ENCODE results near the gene BIRC7.

BIRC7 gene

GRCh38 chr20:63225082-63225454 is 10.6 kb upstream of the BIRC7 start:
- DNase-seq (ENCODE audit: low read depth), result no peak

- no peak for DNase-seq (ENCODE audit: low read depth)
These were observed 9.4 kb upstream of the BIRC7 start for GRCh38 chr20:63226042-63226943.

- no peak for DNase-seq (ENCODE audit: low read depth)
These were observed 8.4 kb upstream of the BIRC7 start for GRCh38 chr20:63227260-63227659.

- DNase-seq (ENCODE audit: low read depth), result no peak
These were observed 6.9 kb upstream of the BIRC7 start for GRCh38 chr20:63228806-63229205.

- DNase-seq (ENCODE audit: low read depth), result no peak
These were observed 4.9 kb upstream of the BIRC7 start for GRCh38 chr20:63230800-63231268.

- no peak for DNase-seq (ENCODE audit: low read depth)
These were observed 3.3 kb upstream of the BIRC7 start for GRCh38 chr20:63232235-63233060.

- no peak for DNase-seq (ENCODE audit: low read depth)
These were observed 2.7 kb upstream of the BIRC7 start for GRCh38 chr20:63233061-63233344.

GRCh38 chr20:63233924-63234323 is 1.8 kb upstream of the BIRC7 start:
- no peak for DNase-seq (ENCODE audit: low read depth)

- no peak for DNase-seq (ENCODE audit: low read depth)
These were observed 859 bp upstream of the BIRC7 start for GRCh38 chr20:63234693-63235398.

- no peak for DNase-seq (ENCODE audit: low read depth)
These were observed 572 bp downstream of the BIRC7 start for GRCh38 chr20:63236116-63236837.

- DNase-seq (ENCODE audit: low read depth), result no peak
These were observed 2.3 kb downstream of the BIRC7 start for GRCh38 chr20:63238031-63238430.

- DNase-seq (ENCODE audit: low read depth), result no peak
These were observed 2.9 kb downstream of the BIRC7 start for GRCh38 chr20:63238514-63239125.

- DNase-seq (ENCODE audit: low read depth), result no peak
These were observed 3.7 kb downstream of the BIRC7 start for GRCh38 chr20:63239431-63239830.

GRCh38 chr20:63240004-63240403 is 4.3 kb downstream of the BIRC7 start:
- DNase-seq (ENCODE audit: low read depth), result no peak

- DNase-seq (ENCODE audit: low read depth), result no peak
These were observed 5.6 kb downstream of the BIRC7 start for GRCh38 chr20:63241272-63241671.

- DNase-seq (ENCODE audit: low read depth), result no peak
These were observed 7.0 kb downstream of the BIRC7 start for GRCh38 chr20:63242736-63243135.

- no peak for DNase-seq (ENCODE audit: low read depth)
These were observed 8.0 kb downstream of the BIRC7 start for GRCh38 chr20:63243604-63244247.

- DNase-seq (ENCODE audit: low read depth), result no peak
These were observed 8.8 kb downstream of the BIRC7 start for GRCh38 chr20:63244468-63244867.

GRCh38 chr20:63246490-63247288 is 11.0 kb downstream of the BIRC7 start:
- DNase-seq (ENCODE audit: low read depth), result no peak

- no peak for DNase-seq (ENCODE audit: low read depth)
These were observed 12.0 kb downstream of the BIRC7 start for GRCh38 chr20:63247671-63248228.

Measured in stimulated activated CD4-positive, alpha-beta T cell treated with anti-CD3 and anti-CD28 coated beads, Interleukin-2, amount 100 ng/mL, for 4 hours (primary cell).